Mesodermal cell (in vitro differentiated cells): ENCODE results near the gene COL17A1.

Experiments used
- H3K27ac ChIP-seq: 2 replicates; pipeline ENCODE4 v1.7.0; 2013; ENCODE audit warnings: mild to moderate bottlenecking, low read depth, low read length, moderate library complexity; ENCODE audit not compliant: severe bottlenecking
- H3K36me3 ChIP-seq: 2 replicates; pipeline ENCODE4 v1.7.1; 2013; ENCODE audit warnings: mild to moderate bottlenecking, low read length, moderate library complexity; ENCODE audit not compliant: control insufficient read depth, insufficient read depth
- H3K4me1 ChIP-seq: one replicate; pipeline ENCODE4 v1.7.1; 2013; ENCODE audit warnings: mild to moderate bottlenecking, low read length; ENCODE audit not compliant: insufficient read depth, control insufficient read depth, poor library complexity, severe bottlenecking
- H3K4me3 ChIP-seq: 2 replicates; pipeline ENCODE4 v1.7.0; 2013; ENCODE audit warnings: low read length, control low read depth, mild to moderate bottlenecking; ENCODE audit not compliant: insufficient read depth, poor library complexity, severe bottlenecking; ENCODE audit errors: extremely low read depth
- H3K9me3 ChIP-seq: 2 replicates; pipeline ENCODE4 v1.7.1; 2013; ENCODE audit warnings: mild to moderate bottlenecking, low read length, moderate library complexity; ENCODE audit not compliant: control insufficient read depth
- WGBS, 2 experiments: methylation state at CpG; one replicate each; pipeline ENCODE4 v1.1.5; 2013; ENCODE audit warnings: missing lambda C conversion rate in 2 of 2; ENCODE audit not compliant: insufficient coverage in 2 of 2; 5-methylcytosine and 5-hydroxymethylcytosine counted together

Gene COL17A1

GRCh38 chr10:104040382-104040781, 45.3 kb downstream of the COL17A1 start:
- H3K4me1 ChIP-seq = no peaks in the 10 kb centered on the region
- H3K36me3 ChIP-seq = no peaks in the 10 kb centered on the region
- H3K4me3 ChIP-seq = no peak overlapping the region
- H3K27ac ChIP-seq = no peak overlapping the region
- no peaks in the 10 kb centered on the region for H3K9me3 ChIP-seq
- 69 to 85% methylated on average over 5 of the region's 6 CpGs for whole genome bisulfite sequencing, 2 experiments

- Histone ChIP-seq H3K36me3 (no peaks in the 10 kb centered on the region), H3K9me3 (no peaks in the 10 kb centered on the region), H3K27ac (no peak overlapping the region), H3K4me1 (no peaks in the 10 kb centered on the region), H3K4me3 (no peak overlapping the region)
- WGBS, 2 experiments = 82 to 89% methylated on average over 3 to 6 of the region's 7 CpGs
Observed at GRCh38 chr10:104038958-104039752, 46.5 kb downstream of the COL17A1 start.

GRCh38 chr10:104038537-104038936, 47.1 kb downstream of the COL17A1 start:
- H3K27ac ChIP-seq = no peak overlapping the region
- H3K36me3 ChIP-seq = no peaks in the 10 kb centered on the region
- whole genome bisulfite sequencing, 2 experiments = 89 to 94% methylated on average over 4 to 6 of the region's 8 CpGs

GRCh38 chr10:104037261-104037951, 48.3 kb downstream of the COL17A1 start:
- WGBS, 2 experiments = 87 to 90% methylated on average over 16 of the region's 16 CpGs
- H3K4me1 ChIP-seq = peaks cover 4% of the 10 kb centered on the region

More at GRCh38 chr10:104038537-104038936, 47.1 kb downstream of the COL17A1 start:
- H3K4me3 ChIP-seq = no peak overlapping the region
- no peaks in the 10 kb centered on the region for H3K4me1 ChIP-seq
- no peaks in the 10 kb centered on the region for H3K9me3 ChIP-seq

GRCh38 chr10:104036518-104037260, 49.0 kb downstream of the COL17A1 start:
- Histone ChIP-seq H3K4me1 (peaks cover 4% of the 10 kb centered on the region), H3K4me3 (no peak overlapping the region), H3K36me3 (no peaks in the 10 kb centered on the region), H3K9me3 (no peaks in the 10 kb centered on the region), H3K27ac (no peak overlapping the region)
- WGBS, 2 experiments = 87 to 93% methylated on average over 18 of the region's 21 CpGs

More at GRCh38 chr10:104037261-104037951, 48.3 kb downstream of the COL17A1 start:
- Histone ChIP-seq H3K27ac (no peak overlapping the region), H3K9me3 (no peaks in the 10 kb centered on the region), H3K36me3 (no peaks in the 10 kb centered on the region), H3K4me3 (no peak overlapping the region)

- WGBS, 2 experiments = 90 to 94% methylated on average over 2 of the region's 3 CpGs
- Histone ChIP-seq H3K27ac (no peak overlapping the region), H3K4me1 (peaks cover 4% of the 10 kb centered on the region), H3K36me3 (no peaks in the 10 kb centered on the region), H3K4me3 (no peak overlapping the region), H3K9me3 (no peaks in the 10 kb centered on the region)
Observed at GRCh38 chr10:104036069-104036384, 49.7 kb downstream of the COL17A1 start.

- WGBS, 2 experiments = 90 to 91% methylated on average over 14 to 17 of the region's 18 CpGs
- H3K9me3 ChIP-seq = no peaks in the 10 kb centered on the region
- H3K27ac ChIP-seq = no peak overlapping the region
- no peak overlapping the region for H3K4me3 ChIP-seq
- H3K4me1 ChIP-seq = peaks cover 4% of the 10 kb centered on the region
- H3K36me3 ChIP-seq = no peaks in the 10 kb centered on the region
Observed at GRCh38 chr10:104035194-104036068, 50.2 kb downstream of the COL17A1 start.

- 85 to 86% methylated on average over 14 to 21 of the region's 23 CpGs for WGBS, 2 experiments
- Histone ChIP-seq H3K4me3 (no peak overlapping the region), H3K4me1 (peaks cover 4% of the 10 kb centered on the region), H3K27ac (no peak overlapping the region), H3K9me3 (no peaks in the 10 kb centered on the region), H3K36me3 (no peaks in the 10 kb centered on the region)
Observed at GRCh38 chr10:104034401-104035193, 51.1 kb downstream of the COL17A1 start.

GRCh38 chr10:104033966-104034365, 51.7 kb downstream of the COL17A1 start:
- H3K36me3 ChIP-seq = peaks cover 4% of the 10 kb centered on the region
- H3K27ac ChIP-seq = no peak overlapping the region
- no peak overlapping the region for H3K4me3 ChIP-seq
- H3K4me1 ChIP-seq = peaks cover 4% of the 10 kb centered on the region
- 88% methylated on average over 9 to 10 of the region's 11 CpGs for WGBS, 2 experiments
- no peaks in the 10 kb centered on the region for H3K9me3 ChIP-seq
